Endothelial cell of umbilical vein (primary cell): ENCODE results near the gene SMIM11. TPM values are rescaled to one million over a fixed set of nuclear protein-coding genes. Genes with fewer than 3 reads are reported as not detected.
"Not testable (repeated sequence)": the region's sequence is repeated elsewhere in the genome, so short reads cannot be mapped to it uniquely, and the experiment has no call there.

Experiments used
- BruUV-seq: library from RNA; stranded (reverse); fragments of 400-500 nt; replicated peaks from 2 replicates; lab custom pipeline; 2021; lab: Mats Ljungman, UMichigan
- CTCF ChIA-PET: fragments of 300-600, 350-600 bp; sonication (Branson Sonifier 250); formaldehyde crosslinking; loops from one replicate; lab custom pipeline; 2021; ENCODE audit warnings: antibody characterized with exemption, inconsistent platforms; lab: Charles Lee
- POLR2A ChIA-PET: fragments of 300-600, 350-600 bp; sonication (Branson Sonifier 250); formaldehyde crosslinking; loops from one replicate; lab custom pipeline; 2021; ENCODE audit warnings: antibody characterized with exemption, inconsistent platforms; lab: Charles Lee
- DNase-seq: peaks from one replicate; pipeline ENCODE4 v3.0.0-alpha.2; 2011; ENCODE audit warnings: low read depth, low spot score
- FAIRE-seq: peaks from 2 replicates; lab custom pipeline; 2011; peaks lifted over from hg19 to GRCh38; lab: Jason Lieb, UNC
- H2AFZ ChIP-seq: 2 replicates; pipeline ENCODE4 v1.6.0; 2012; ENCODE audit warnings: low read depth, low read length, control low read depth, inconsistent platforms
- H3K27ac ChIP-seq: 2 replicates; pipeline ENCODE4 v1.5.1; 2011; ENCODE audit warnings: low read depth, mild to moderate bottlenecking, control low read depth, low read length, moderate library complexity; ENCODE audit not compliant: insufficient read depth
- H3K27me3 ChIP-seq, 2 experiments: 2 replicates each; pipeline versions ENCODE4 v1.6.0 to v1.6.1; 2011; ENCODE audit warnings: low read length in 2 of 2, mixed read lengths in 1 of 2; ENCODE audit not compliant: control insufficient read depth in 2 of 2, insufficient read depth in 2 of 2
- H3K36me3 ChIP-seq, 2 experiments: 2 replicates in 1 of 2; 3 replicates in 1 of 2; pipeline ENCODE4 v1.5.1; 2011; ENCODE audit warnings: low read length in 2 of 2, mild to moderate bottlenecking in 1 of 2, moderate library complexity in 1 of 2; ENCODE audit not compliant: control insufficient read depth in 2 of 2, insufficient read depth in 2 of 2; ENCODE audit errors: extremely low read depth in 1 of 2
- H3K4me1 ChIP-seq: 3 replicates; pipeline ENCODE4 v1.5.1; 2011; ENCODE audit warnings: mild to moderate bottlenecking, low read length; ENCODE audit not compliant: control insufficient read depth, insufficient read depth; ENCODE audit errors: extremely low read depth
- H3K4me2 ChIP-seq: 2 replicates; pipeline ENCODE4 v1.6.1; 2011; ENCODE audit warnings: low read length, control low read depth, mixed read lengths; ENCODE audit not compliant: insufficient read depth
- H3K4me3 ChIP-seq, 3 experiments: fragments of 200-600 bp in 1 of 3; sonication (generic), shearing (Covaris generic) in 1 of 3; replicated peaks in 1 of 3; 2 replicates each; pipeline ENCODE4 v1.5.1; 2011 to 2016; ENCODE audit warnings: control low read depth in 3 of 3, low read length in 3 of 3, mild to moderate bottlenecking in 2 of 3, inconsistent platforms in 1 of 3, low read depth in 1 of 3, moderate library complexity in 1 of 3; ENCODE audit not compliant: insufficient read depth in 1 of 3
- H3K79me2 ChIP-seq: 2 replicates; pipeline ENCODE4 v1.6.0; 2012; ENCODE audit warnings: low read length, inconsistent platforms; ENCODE audit not compliant: control insufficient read depth, insufficient read depth
- H3K9ac ChIP-seq: replicated peaks from 2 replicates; pipeline ENCODE3; 2011; ENCODE audit warnings: low read length, control low read depth; ENCODE audit not compliant: insufficient read depth; ENCODE audit errors: extremely low read depth
- H3K9me1 ChIP-seq: replicated peaks from 3 replicates; pipeline ENCODE4 v1.6.0; 2011; ENCODE audit warnings: mild to moderate bottlenecking, low read length; ENCODE audit not compliant: control insufficient read depth, insufficient read depth; ENCODE audit errors: extremely low read depth
- H3K9me3 ChIP-seq: replicated peaks from 2 replicates; pipeline ENCODE4 v1.5.1; 2012; ENCODE audit warnings: low read length, inconsistent platforms; ENCODE audit not compliant: control insufficient read depth, insufficient read depth
- H4K20me1 ChIP-seq: replicated peaks from 2 replicates; pipeline ENCODE3; 2011; ENCODE audit warnings: mild to moderate bottlenecking, low read length; ENCODE audit not compliant: control insufficient read depth, insufficient read depth; ENCODE audit errors: extremely low read depth
- CTCF ChIP-seq, 2 donors: IDR thresholded peaks; 1 replicate in 1 of 2; 2 replicates in 1 of 2; pipeline ENCODE4 v1.5.1; 2011; ENCODE audit warnings: low read length in 2 of 2, mild to moderate bottlenecking in 2 of 2, moderate library complexity in 2 of 2, control low read depth in 1 of 2, inconsistent platforms in 1 of 2, low read depth in 1 of 2; ENCODE audit not compliant: insufficient read depth in 1 of 2; ENCODE audit errors: extremely low read depth in 1 of 2
- EZH2 ChIP-seq: IDR thresholded peaks from 2 replicates; pipeline ENCODE4 v1.6.1; 2012; ENCODE audit warnings: borderline replicate concordance, low read depth, mild to moderate bottlenecking, moderate library complexity, low read length, inconsistent platforms; ENCODE audit not compliant: severe bottlenecking
- FOS ChIP-seq: IDR thresholded peaks from 2 replicates; pipeline ENCODE4 v1.6.1; 2011; ENCODE audit warnings: mild to moderate bottlenecking, low read length, moderate library complexity, borderline replicate concordance; ENCODE audit not compliant: insufficient read depth
- GATA2 ChIP-seq: IDR thresholded peaks from 2 replicates; pipeline ENCODE4 v1.7.0; 2011; ENCODE audit warnings: low read depth, mild to moderate bottlenecking, moderate library complexity, mixed read lengths, low read length; ENCODE audit not compliant: insufficient read length, insufficient read depth
- JUN ChIP-seq: IDR thresholded peaks from 2 replicates; pipeline ENCODE4 v1.6.1; 2011; ENCODE audit warnings: borderline replicate concordance, low read depth; ENCODE audit not compliant: insufficient read length, insufficient read depth
- MYC ChIP-seq: IDR thresholded peaks from one replicate; pipeline ENCODE4 v1.6.1; 2011; ENCODE audit warnings: mild to moderate bottlenecking, low read depth, low read length
- POLR2A ChIP-seq: IDR thresholded peaks from 2 replicates; pipeline ENCODE4 v1.6.1; 2012; ENCODE audit warnings: low read depth, mild to moderate bottlenecking, control low read depth, low read length
- dilution Hi-C: fragments of 300-500 bp; cut with MboI; formaldehyde crosslinking; loops from one replicate; pipeline ENCODE4 v1.15.0; 2019; ENCODE audit warnings: low sequenced_read_pairs; ENCODE audit not compliant: extremely low pct_ligation_motif_present
- intact Hi-C: fragments of 100-400 bp; cut with micrococcal nuclease; formaldehyde crosslinking; loops from one replicate; pipeline ENCODE4 v1.10.0; 2022
- polyA plus RNA-seq, 4 experiments: library from polyadenylated mRNA; depleted of rRNA in 3 of 4; stranded (reverse) in 3 of 4; unstranded in 1 of 4; fragments of >200 nt; gene quantifications; 2 replicates each; pipeline versions ENCODE4 v1.2.1 to v1.2.3, GENCODE V29; 2011 to 2012; ENCODE audit warnings: missing spikeins in 1 of 4
- total RNA-seq: library from RNA; stranded (reverse); gene quantifications from 2 replicates; pipeline ENCODE4 v1.2.3, GENCODE V29; 2021
- TF ChIP-seq, protein P1 (sequence below): IDR thresholded peaks from 2 replicates; pipeline ENCODE4 v1.6.1; 2011; ENCODE audit not compliant: insufficient read depth, insufficient read length

SMIM11 gene
- total and polyA plus RNA-seq, 2 donors (not counting 3 experiments of a cell fraction or from before 2014, with no cell fraction given) = 1.4 to 1.5 TPM

GRCh38 chr21:34369741-34370140, 5.6 kb upstream of the SMIM11 start:
- Histone ChIP-seq H3K4me1 (no peaks in the 10 kb centered on the region), H3K36me3 (no peaks in the 10 kb centered on the region), H3K27ac (no peak overlapping the region), H4K20me1 (no peaks in the 10 kb centered on the region), H3K9me3 (no peaks in the 10 kb centered on the region), H3K79me2 (no peaks in the 10 kb centered on the region), H2AFZ (no peak overlapping the region), H3K4me3 (no peak overlapping the region), H3K4me2 (no peak overlapping the region), H3K9me1 (no peaks in the 10 kb centered on the region), H3K9ac (no peak overlapping the region), H3K27me3 (peaks cover 12% of the 10 kb centered on the region in 2 experiments)
- ChIA-PET CTCF (interaction anchor here (2.9 kb wide), 1 partner anchor 446 kb away, joined by 26 read pairs; no protein-coding TSS in a partner anchor), POLR2A (no interaction called here)
- FAIRE-seq (no peak), DNase-seq (no peak)
- no TSS peak for BruUV-seq
- intact Hi-C loops = no loop called here
- dilution Hi-C loops = no loop called here
- TF ChIP-seq, protein P1, sequence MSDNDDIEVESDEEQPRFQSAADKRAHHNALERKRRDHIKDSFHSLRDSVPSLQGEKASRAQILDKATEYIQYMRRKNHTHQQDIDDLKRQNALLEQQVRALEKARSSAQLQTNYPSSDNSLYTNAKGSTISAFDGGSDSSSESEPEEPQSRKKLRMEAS = no peak
- TF ChIP-seq GATA2 (no peak), MYC (no peak)

DNA sequence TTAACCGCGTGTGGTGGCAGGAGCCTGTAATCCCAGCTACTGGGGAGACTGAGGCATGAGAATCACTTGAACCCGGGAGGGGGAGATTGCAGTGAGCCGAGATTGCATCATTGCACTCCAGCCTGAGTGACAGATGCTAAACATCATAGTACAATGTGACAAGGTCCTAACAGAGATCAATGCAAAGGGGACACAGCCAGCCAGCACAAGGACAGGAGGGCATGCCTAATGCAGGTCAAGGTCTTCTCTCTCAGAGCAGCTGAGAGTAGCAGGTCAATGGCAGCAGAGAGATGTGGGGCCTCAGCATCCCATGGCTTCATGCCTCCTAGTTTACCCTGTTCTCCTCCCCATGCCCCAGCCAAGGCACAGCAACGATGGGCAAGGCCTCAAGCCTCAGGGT, 3.0 kb upstream of the SMIM11 start:
- Histone ChIP-seq H4K20me1 (no peaks in the 10 kb centered on the region), H3K27me3 (peaks cover 12% of the 10 kb centered on the region in 2 experiments), H3K79me2 (no peaks in the 10 kb centered on the region), H3K4me1 (no peaks in the 10 kb centered on the region), H2AFZ (no peak overlapping the region), H3K9me1 (no peaks in the 10 kb centered on the region), H3K9me3 (no peaks in the 10 kb centered on the region), H3K4me3 (no peak overlapping the region), H3K36me3 (no peaks in the 10 kb centered on the region), H3K4me2 (no peak overlapping the region), H3K9ac (no peak overlapping the region), H3K27ac (no peak overlapping the region)
- dilution Hi-C loops (no loop called here), intact Hi-C loops (no loop called here)
- POLR2A ChIA-PET = no interaction called here
- TF ChIP-seq EZH2 (no peak), CTCF (IDR thresholded peaks at IDR 0.05; ENCODE audit: extremely low read depth in 1 of 2, insufficient read depth in 1 of 2, low read depth in 1 of 2, low read length in 2 of 2) (no peak), POLR2A (no peak), FOS (no peak), JUN (no peak)
- TF ChIP-seq, protein P1 = no peak
- BruUV-seq = no TSS peak
- DNase-seq = no peak
- CTCF ChIA-PET = interaction anchor here (1.7 kb wide), 1 partner anchor 10 kb away, joined by 6 read pairs; no protein-coding TSS in a partner anchor
- FAIRE-seq = no peak

- H3K4me1 ChIP-seq, H3K4me2 ChIP-seq, intact Hi-C loops, H4K20me1 ChIP-seq, dilution Hi-C loops, H3K9me3 ChIP-seq, H3K9ac ChIP-seq, CTCF ChIA-PET, POLR2A ChIA-PET, H3K9me1 ChIP-seq, DNase-seq, H3K36me3 ChIP-seq, FAIRE-seq, H3K27ac ChIP-seq, H3K79me2 ChIP-seq, BruUV-seq, H2AFZ ChIP-seq, H3K4me3 ChIP-seq: not testable (repeated sequence)
- peaks cover 8 to 12% of the 10 kb centered on the region in 2 experiments for H3K27me3 ChIP-seq
Observed at GRCh38 chr21:34374462-34374861, 845 bp upstream of the SMIM11 start.
